ENCODE results near the gene USP43.
A peak's percentile ranks its signal among the peaks of the same experiment; 100 is the strongest.

The USP43 gene

DNA sequence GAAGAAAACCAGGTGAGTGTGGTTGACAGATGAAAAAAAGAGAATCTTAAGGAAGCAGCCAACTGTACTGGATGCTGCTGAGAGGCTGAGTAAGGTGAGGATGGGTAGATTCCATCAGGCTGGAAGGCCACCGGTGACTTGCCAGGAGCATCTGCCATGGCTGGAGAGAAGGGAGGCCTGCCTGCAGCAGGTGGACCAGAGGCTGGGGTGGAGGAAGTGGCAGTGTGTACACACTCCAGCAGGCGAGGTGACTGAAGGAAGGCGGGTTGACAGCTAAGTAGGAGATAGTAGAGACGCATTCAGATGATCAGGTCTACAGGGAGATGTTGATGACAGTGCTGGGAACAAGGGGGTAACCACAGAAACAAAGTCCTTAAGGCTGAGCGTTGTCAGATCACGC is 69.5 kb downstream of the USP43 start:
- DNase-seq = no peak

DNA sequence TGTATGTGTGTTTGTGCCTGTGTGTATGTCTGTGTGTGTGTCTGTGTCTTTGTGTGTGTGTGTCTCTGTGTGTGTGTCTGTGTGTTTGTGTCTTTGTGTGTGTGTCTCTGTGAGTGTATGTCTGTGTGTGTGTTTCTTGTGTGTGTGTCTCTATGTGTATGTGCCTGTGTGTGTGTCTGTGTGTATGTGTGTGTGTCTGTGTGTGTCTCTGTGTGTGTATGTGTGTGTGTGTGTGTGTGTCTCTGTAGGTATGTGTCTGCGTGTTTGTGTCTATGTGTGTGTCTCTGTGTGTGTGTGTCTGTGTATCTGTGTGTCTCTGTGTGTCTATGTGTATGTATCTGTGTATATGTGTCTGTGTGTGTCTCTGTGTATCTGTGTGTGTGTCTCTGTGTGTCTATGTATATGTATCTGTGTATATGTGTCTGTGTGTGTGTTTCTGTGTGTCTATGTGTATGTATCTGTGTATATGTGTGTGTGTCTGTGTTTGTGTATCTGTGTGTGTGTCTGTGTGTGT is 70.2 kb downstream of the USP43 start:
- DNase-seq = no peak

DNA sequence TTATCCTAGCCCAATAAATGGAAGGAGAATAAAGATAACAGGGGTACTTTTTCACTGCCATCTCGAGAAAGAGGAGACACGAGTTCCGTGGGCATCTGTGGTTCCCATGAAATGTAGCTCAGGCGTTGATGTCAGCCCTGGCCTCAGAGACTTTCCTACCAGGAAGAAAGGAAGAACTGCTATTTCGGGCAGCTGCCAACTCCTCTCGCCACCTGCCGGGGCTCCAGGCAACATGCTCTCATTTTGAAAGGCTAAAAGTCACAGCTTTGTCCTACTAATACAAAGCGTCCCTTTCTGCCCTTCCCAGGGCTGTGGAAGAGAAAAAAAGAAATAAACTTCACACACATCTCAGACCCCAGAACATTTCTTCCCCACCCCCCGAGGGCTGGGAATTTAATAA is 80.3 kb downstream of the USP43 start:
- no peak for DNase-seq

GRCh38 chr17:9726291-9726690 is 81.0 kb downstream of the USP43 start:
- DNase-seq = no peak

DNA sequence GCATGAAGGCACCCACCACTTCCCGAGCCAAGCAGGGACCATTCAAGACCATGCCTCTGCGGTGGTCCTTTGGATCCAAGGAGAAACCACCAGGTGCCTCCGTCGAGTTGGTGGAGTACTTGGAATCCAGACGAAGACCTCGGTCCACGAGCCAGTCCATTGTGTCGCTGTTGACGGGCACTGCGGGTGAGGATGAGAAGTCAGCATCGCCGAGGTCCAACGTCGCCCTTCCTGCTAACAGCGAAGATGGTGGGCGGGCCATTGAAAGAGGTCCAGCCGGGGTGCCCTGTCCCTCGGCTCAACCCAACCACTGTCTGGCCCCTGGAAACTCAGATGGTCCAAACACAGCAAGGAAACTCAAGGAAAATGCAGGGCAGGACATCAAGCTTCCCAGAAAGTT is 82.7 kb downstream of the USP43 start:
- DNase-seq = no peak

DNA sequence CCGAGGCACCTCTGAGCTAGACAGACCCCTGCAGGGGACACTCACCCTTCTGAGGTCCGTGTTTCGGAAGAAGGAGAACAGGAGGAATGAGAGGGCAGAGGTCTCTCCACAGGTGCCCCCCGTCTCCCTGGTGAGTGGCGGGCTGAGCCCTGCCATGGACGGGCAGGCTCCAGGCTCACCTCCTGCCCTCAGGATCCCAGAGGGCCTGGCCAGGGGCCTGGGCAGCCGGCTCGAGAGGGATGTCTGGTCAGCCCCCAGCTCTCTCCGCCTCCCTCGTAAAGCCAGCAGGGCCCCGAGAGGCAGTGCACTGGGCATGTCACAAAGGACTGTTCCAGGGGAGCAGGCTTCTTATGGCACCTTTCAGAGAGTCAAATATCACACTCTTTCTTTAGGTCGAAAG is 83.2 kb downstream of the USP43 start:
- no peak for DNase-seq

- DNase-seq = peak; percentile 53
These were observed 83.8 kb downstream of the USP43 start for GRCh38 chr17:9729034-9729650.

DNA sequence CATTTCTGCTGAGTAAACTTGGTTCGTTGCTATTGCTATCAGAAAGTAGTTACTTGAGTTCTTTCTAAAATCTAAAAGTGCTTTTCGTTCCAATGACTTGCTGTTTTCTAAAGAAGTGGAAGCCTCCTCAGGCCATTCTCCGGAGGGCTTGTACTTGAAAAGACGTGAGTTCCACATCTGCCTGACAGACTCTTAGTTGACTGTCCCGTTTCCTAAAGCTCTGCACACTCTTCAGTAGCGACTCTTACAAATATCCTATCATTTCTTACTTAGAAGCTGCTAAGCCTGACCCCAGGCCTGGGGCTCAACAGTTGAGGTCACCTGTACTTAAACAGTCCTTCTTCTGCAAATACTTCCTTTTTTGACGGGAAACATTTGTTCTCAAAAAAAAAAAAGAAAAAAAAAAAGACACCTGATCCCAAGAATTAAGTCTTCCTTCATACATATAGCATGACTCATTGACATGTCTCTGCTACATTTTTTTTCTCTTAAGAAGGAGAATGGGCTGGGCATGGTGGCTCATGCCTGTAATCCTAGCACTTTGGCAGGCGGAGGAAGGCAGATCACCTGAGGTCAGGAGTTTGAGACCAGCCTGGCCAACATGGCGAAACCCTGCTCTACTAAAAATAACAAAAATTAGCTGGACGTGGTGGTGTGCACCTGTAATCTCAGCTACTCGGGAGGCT is 84.6 kb downstream of the USP43 start:
- DNase-seq = no peak

- DNase-seq = no peak
These were observed 105.2 kb downstream of the USP43 start for GRCh38 chr17:9750524-9750923.

GRCh38 chr17:9755083-9755482 is 109.8 kb downstream of the USP43 start:
- no peak for DNase-seq

GRCh38 chr17:9760266-9760665 is 114.9 kb downstream of the USP43 start:
- DNase-seq = no peak

GRCh38 chr17:9763643-9764042 is 118.3 kb downstream of the USP43 start:
- DNase-seq = no peak

DNA sequence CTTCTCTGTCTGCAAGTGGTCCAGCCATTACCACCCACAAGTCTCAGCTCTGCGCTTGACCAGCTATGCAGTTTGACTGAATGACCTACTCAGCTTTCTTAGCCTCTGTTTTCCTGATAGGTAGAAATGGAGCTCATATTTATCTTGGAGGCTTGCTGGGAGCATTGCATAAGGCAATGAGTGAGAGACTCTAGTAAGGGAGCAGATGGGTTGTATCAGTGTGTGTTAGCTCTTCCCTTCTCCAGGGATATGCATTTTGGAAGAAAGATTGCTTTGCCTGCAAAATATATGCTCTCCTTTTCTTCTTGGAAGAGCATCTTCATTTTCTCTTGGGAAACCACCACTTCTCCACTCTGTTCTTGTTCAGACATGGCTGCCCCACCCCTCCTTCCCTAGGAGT is 120.0 kb downstream of the USP43 start:
- DNase-seq = no peak

DNA sequence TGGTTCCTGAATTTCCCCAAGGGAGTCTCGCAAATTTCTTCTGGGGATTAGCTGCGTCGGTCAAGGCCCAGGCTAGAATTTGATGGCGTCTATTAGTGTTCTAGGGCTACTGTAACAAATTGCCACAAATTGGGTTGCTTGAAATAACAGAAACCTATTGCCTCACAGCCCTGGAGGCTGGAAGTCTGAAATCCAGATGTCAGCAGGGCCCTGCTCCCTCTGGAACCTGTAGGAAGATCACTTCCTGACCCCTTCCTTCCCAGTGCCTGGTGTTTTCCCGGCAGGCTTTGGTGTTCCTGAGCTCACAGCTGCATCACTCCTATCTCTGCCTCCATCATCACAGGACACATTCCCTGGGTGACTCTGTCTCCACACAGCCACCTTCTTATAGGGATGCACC is 121.7 kb downstream of the USP43 start:
- no peak for DNase-seq

DNA sequence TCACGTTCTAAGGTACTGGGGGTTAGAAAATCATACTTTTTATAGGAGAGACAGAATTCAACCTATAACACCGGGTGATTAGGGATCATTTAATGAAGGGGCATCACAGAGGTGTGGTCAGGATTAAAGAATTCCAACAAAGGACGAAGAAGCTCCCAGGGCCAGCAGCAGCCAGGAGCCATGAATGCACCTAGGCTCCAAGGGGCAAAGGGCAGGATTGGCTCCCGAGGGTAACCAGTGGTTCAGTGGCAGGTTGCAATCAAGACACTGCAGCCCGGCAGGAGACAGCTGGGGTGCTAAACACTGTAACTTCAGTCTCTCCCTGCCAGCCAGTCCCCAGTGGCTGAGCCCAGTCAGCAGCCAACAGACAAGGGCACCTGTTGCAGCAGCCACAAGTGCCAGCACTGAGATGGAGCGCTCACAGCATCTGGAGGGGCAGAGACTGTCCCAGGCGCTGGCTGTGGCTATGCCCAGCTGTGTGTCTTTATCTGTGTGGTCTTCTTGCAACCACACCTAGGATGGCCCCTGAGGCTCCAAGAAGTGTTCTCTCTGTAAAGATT is 122.2 kb downstream of the USP43 start:
- DNase-seq = no peak

- DNase-seq = peak; percentile 6
These were observed 123.1 kb downstream of the USP43 start for GRCh38 chr17:9768381-9768934.

GRCh38 chr17:9769036-9769695 is 123.8 kb downstream of the USP43 start:
- DNase-seq = no peak

DNA sequence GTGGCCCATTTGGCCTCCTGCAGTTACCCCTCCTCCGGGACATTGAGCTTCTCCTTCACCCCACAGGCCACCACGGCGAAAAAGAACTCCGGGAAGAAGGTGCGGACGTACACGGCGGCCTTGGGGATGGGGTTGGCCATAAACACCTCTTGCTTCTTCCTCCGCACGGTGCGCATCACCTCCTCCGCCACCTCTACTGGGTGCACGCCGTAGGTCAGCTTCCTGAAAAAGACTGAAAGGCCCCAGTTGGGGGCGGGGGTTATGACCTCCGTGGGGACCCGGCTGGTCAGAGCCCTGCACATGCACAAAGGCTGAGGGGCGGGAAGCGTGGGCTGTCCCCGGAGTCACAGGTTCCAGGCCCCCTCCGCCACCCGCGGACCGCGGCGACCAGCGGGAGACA is 126.1 kb downstream of the USP43 start:
- DNase-seq = no peak

DNA sequence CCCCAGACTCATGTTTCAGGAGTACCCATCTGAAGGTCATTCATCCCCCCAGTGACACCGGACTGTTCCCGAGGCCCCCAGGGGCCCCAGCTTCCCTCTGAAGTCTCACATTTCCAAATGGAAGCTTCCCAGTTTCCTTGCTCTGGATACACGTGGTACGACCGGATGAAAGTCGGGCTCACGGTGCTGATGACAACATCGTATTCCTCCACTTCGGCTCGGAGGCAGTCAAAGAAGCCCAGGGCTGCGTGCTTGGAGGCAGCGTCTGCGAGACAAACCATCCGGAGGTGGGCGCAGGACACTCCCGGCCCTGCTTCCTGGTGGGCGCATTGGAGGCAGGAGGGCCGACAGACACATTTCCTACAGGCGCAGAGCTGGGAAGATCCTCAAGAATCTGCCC is 127.3 kb downstream of the USP43 start:
- no peak for DNase-seq

DNA sequence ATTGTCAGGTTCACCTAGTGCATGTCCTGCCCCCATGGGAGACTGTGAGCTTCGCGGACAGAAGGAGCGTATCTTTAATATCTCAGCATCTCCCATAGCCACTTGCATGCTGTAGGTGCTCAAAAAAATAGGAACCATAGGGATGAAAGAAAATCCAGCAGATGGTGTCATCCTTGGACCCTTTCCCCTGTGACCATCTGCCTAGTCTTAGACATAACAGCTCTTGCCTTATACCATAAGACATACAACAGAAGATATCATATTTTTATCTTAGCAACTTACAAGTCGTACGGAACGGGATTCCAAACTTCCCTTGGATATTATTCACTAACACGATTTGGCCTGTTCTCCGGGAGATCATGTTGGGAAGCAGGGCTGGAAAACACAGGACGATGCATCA is 131.6 kb downstream of the USP43 start:
- DNase-seq = no peak

All from NCI-H1105 treated with DMSO at 0.1 percent for 48 hours (cell line).